Mesenteric fat pad (tissue), 1 donor: ENCODE measurements around the gene IFT81. TPM values are rescaled to one million over a fixed set of nuclear protein-coding genes. Genes with fewer than 3 reads are reported as not detected.
"Not testable (repeated sequence)": the region's sequence is repeated elsewhere in the genome, so short reads cannot be mapped to it uniquely, and the experiment has no call there.

Experiments used
- DNase-seq: peaks from one replicate; pipeline ENCODE4 v3.0.0-alpha.2; 2020; ENCODE audit warnings: low spot score
- total RNA-seq: library from RNA; stranded (reverse); fragmentation: NEBNext Ultra II Directional; extraction: Animal tissue kit (Norgen Biotek cat#: 25700); gene quantifications from one replicate; pipeline ENCODE4 v1.2.1, GENCODE V29; 2021
- donor health status: DM: yes; HTN: yes; CAD: no.

The IFT81 gene
- total RNA-seq, 1 donor from 2014 or later, result 5.4 TPM

GRCh38 chr12:110107369-110108281 lies 16.5 kb upstream of the IFT81 start:
- no peak for DNase-seq

- peak; percentile 5 for DNase-seq
These were observed 15.7 kb upstream of the IFT81 start for GRCh38 chr12:110108309-110109036.

- DNase-seq, result no peak
These were observed 14.9 kb upstream of the IFT81 start for GRCh38 chr12:110109037-110109836.

GRCh38 chr12:110109837-110110535 lies 14.2 kb upstream of the IFT81 start:
- DNase-seq, result no peak

- DNase-seq, result no peak
These were observed 12.5 kb upstream of the IFT81 start for GRCh38 chr12:110111476-110112334.

GRCh38 chr12:110112335-110112660 lies 11.9 kb upstream of the IFT81 start:
- DNase-seq, result no peak

- DNase-seq, result no peak
These were observed 9.6 kb upstream of the IFT81 start for GRCh38 chr12:110114528-110114937.

- DNase-seq, result no peak
These were observed 8.5 kb upstream of the IFT81 start for GRCh38 chr12:110115675-110116074.

- DNase-seq, result no peak
These were observed 7.5 kb upstream of the IFT81 start for GRCh38 chr12:110116623-110117022.

GRCh38 chr12:110117210-110117609 lies 6.9 kb upstream of the IFT81 start:
- DNase-seq, result not testable (repeated sequence)

GRCh38 chr12:110117956-110118685 lies 6.0 kb upstream of the IFT81 start:
- DNase-seq, result no peak

GRCh38 chr12:110122929-110123328 lies 1.2 kb upstream of the IFT81 start:
- DNase-seq, result no peak

- no peak for DNase-seq
These were observed 263 bp upstream of the IFT81 start for GRCh38 chr12:110123919-110124268.

- no peak for DNase-seq
These were observed 2.4 kb downstream of the IFT81 start for GRCh38 chr12:110126557-110126956.

GRCh38 chr12:110134691-110135411 lies 10.7 kb downstream of the IFT81 start:
- no peak for DNase-seq

GRCh38 chr12:110135806-110136205 lies 11.6 kb downstream of the IFT81 start:
- no peak for DNase-seq

GRCh38 chr12:110137786-110138185 lies 13.6 kb downstream of the IFT81 start:
- DNase-seq, result no peak

- no peak for DNase-seq
These were observed 17.2 kb downstream of the IFT81 start for GRCh38 chr12:110141389-110141788.

GRCh38 chr12:110146986-110147385 lies 22.8 kb downstream of the IFT81 start:
- no peak for DNase-seq
